Measurements from ENCODE around the gene SIM1.

Gene SIM1

GRCh38 chr6:100461278-100461916 is 3.3 kb downstream of the SIM1 start:
- no peaks in the 10 kb centered on the region for H3K79me2 ChIP-seq (ENCODE audit: insufficient read depth, low read length)
- no peak for ATAC-seq (ENCODE audit: insufficient read depth, low read depth)
- TF ChIP-seq EZH2 (IDR thresholded peaks at IDR 0.05; ENCODE audit: borderline replicate concordance, low read depth, low read length, severe bottlenecking) (no peak), CTCF (IDR thresholded peaks at IDR 0.05; ENCODE audit: borderline replicate concordance, extremely low read depth, low read length, poor library complexity, severe bottlenecking) (no peak)
- peak overlapping the region; percentile 54 for H3K4me2 ChIP-seq (ENCODE audit: insufficient read depth, low read length)
- H4K20me1 ChIP-seq (ENCODE audit: insufficient read depth, low read length), result no peaks in the 10 kb centered on the region
- peak overlapping the region; percentile 77 for H3K27ac ChIP-seq (ENCODE audit: low read length)
- peaks cover 28% of the 10 kb centered on the region for H3K9me3 ChIP-seq (ENCODE audit: insufficient read depth, low read length, severe bottlenecking)
- DNase-seq, result no peak
- H3K4me1 ChIP-seq (ENCODE audit: insufficient read depth, low read length), result peaks cover 28% of the 10 kb centered on the region
- H3K27me3 ChIP-seq (ENCODE audit: insufficient read depth, low read length, poor library complexity), result no peaks in the 10 kb centered on the region
- H3K4me3 ChIP-seq (ENCODE audit: low read depth in 1 of 2, low read length in 2 of 2), result peak overlapping the region in 1 of 2 experiments; percentile 27; a peak in 1 of 4 replicates
- H3K9ac ChIP-seq (ENCODE audit: low read depth, low read length), result peak overlapping the region; percentile 42
- H2AFZ ChIP-seq (ENCODE audit: low read depth, low read length), result peak overlapping the region; percentile 47
- H3K36me3 ChIP-seq (ENCODE audit: insufficient read depth, low read length), result no peaks in the 10 kb centered on the region

GRCh38 chr6:100460650-100461204 is 4.0 kb downstream of the SIM1 start:
- H3K9me3 ChIP-seq (ENCODE audit: insufficient read depth, low read length, severe bottlenecking), result peaks cover 25% of the 10 kb centered on the region
- H3K27ac ChIP-seq (ENCODE audit: low read length), result peak overlapping the region; percentile 77; the same call in 1 of the 2 replicates
- DNase-seq (no peak), ATAC-seq (ENCODE audit: insufficient read depth, low read depth) (no peak)
- no peaks in the 10 kb centered on the region for H4K20me1 ChIP-seq (ENCODE audit: insufficient read depth, low read length)
- no peak overlapping the region for H3K4me2 ChIP-seq (ENCODE audit: insufficient read depth, low read length)
- peaks cover 28% of the 10 kb centered on the region for H3K4me1 ChIP-seq (ENCODE audit: insufficient read depth, low read length)
- H2AFZ ChIP-seq (ENCODE audit: low read depth, low read length), result no peak overlapping the region
- TF ChIP-seq EZH2 (IDR thresholded peaks at IDR 0.05; ENCODE audit: borderline replicate concordance, low read depth, low read length, severe bottlenecking) (no peak), CTCF (IDR thresholded peaks at IDR 0.05; ENCODE audit: borderline replicate concordance, extremely low read depth, low read length, poor library complexity, severe bottlenecking) (peak; percentile 64)
- H3K36me3 ChIP-seq (ENCODE audit: insufficient read depth, low read length), result no peaks in the 10 kb centered on the region
- no peak overlapping the region for H3K4me3 ChIP-seq (ENCODE audit: low read depth in 1 of 2, low read length in 2 of 2)
- no peaks in the 10 kb centered on the region for H3K27me3 ChIP-seq (ENCODE audit: insufficient read depth, low read length, poor library complexity)
- no peaks in the 10 kb centered on the region for H3K79me2 ChIP-seq (ENCODE audit: insufficient read depth, low read length)
- no peak overlapping the region for H3K9ac ChIP-seq (ENCODE audit: low read depth, low read length)

- Histone ChIP-seq H3K4me1 (ENCODE audit: insufficient read depth, low read length) (peaks cover 28% of the 10 kb centered on the region), H3K27me3 (ENCODE audit: insufficient read depth, low read length, poor library complexity) (no peaks in the 10 kb centered on the region), H3K4me2 (ENCODE audit: insufficient read depth, low read length) (no peak overlapping the region), H3K9ac (ENCODE audit: low read depth, low read length) (no peak overlapping the region), H4K20me1 (ENCODE audit: insufficient read depth, low read length) (no peaks in the 10 kb centered on the region), H3K4me3 (ENCODE audit: low read depth in 1 of 2, low read length in 2 of 2) (no peak overlapping the region), H3K79me2 (ENCODE audit: insufficient read depth, low read length) (no peaks in the 10 kb centered on the region), H3K27ac (ENCODE audit: low read length) (no peak overlapping the region), H3K9me3 (ENCODE audit: insufficient read depth, low read length, severe bottlenecking) (peaks cover 18% of the 10 kb centered on the region), H2AFZ (ENCODE audit: low read depth, low read length) (no peak overlapping the region), H3K36me3 (ENCODE audit: insufficient read depth, low read length) (no peaks in the 10 kb centered on the region)
- no peak for TF ChIP-seq CTCF (IDR thresholded peaks at IDR 0.05; ENCODE audit: borderline replicate concordance, extremely low read depth, low read length, poor library complexity, severe bottlenecking)
- no peak for ATAC-seq (ENCODE audit: insufficient read depth, low read depth)
- no peak for DNase-seq
These were observed 5.0 kb downstream of the SIM1 start for GRCh38 chr6:100459592-100460184.

All from DND-41 (cell line).